ENCODE measurements around the gene PRC1.

The PRC1 gene

DNA sequence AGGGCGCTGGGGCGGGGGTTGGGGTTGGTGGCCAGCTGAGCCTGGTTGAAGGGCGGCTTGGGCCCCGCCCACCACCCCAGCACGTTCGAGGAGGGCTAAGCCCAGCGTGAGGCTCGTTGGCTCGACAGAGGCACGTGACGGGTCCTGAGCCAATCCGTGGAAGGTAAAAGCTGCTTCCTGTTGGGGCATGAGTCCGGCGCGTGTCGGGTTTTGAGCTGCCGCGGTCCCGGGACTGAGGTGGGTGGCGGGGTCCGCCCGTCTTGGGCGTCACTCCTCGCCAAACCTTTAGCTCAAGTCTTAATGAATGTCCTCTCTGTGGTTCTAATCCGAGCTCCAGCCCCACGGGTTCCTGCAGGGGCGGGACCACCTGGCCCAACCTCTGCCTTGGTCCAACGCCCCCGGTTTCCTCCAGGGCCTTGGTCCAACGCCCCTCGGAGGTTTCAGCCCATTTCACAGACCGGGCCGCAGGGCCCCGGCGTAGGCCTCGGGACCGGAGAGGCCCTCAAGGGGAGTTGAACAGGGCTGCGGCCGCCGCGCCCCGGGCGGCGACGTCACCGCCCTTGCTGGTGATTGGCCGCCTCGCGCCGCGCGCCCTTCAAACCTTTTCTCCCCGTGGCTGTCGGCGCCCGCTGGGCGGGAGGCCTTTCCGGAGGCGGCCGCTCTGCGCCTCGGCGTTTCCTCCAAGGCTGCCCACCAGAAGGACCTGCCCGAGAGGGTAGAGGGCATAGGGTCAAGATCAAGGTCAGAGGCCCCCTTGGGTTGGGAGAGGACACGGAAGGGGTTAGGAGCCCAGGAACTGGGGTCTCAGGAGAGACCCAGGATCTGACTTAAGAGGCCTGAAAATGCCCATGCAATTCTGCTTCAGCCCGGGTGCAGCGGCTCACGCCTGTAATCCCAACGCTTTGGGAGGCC is 39.4 kb downstream of the PRC1 start, which contains the start of gene RCCD1:
RCCD1 (plus strand) TSS at position 173 of the 912 bp plus-strand sequence. CDS start 1,851 bp downstream, outside the sequence.
- peak; percentile 38 for DNase-seq

DNA sequence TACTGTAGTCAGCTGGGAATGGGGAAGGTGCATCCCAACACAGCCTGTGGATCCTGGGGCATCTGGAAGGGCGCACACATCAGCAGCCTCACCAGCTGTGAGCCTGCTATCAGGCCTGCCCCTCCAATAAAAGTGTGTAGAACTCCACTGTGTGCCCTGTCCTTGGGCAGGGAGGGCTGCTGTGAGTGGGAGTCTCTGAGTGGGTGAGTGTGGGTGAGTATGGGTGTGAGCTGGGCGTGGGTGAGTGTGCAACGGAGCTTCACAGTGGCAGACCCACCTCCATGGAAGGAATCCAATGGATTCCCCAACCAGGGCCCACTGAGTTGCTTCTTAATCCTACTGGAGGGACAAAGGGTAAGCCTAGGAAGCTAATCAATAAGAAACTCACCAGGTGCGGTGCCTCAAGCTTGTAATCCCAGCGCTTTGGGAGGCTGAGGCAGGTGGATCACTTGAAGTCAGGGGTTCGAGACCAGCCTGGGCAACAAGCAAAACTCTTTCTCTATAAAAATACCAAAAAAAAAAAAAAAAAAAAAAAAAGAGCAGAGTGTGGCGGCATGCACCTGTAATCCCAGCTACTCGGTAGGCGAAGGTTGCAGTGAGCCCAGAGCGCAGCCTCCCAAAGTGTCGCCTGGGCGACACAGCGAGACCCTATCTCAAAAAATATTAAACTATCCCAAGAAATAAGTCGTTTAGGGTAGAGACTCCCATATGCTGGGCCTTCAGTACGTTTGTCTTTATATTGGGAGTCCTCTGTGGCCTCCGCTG is 40.2 kb downstream of the PRC1 start:
- no peak for DNase-seq

DNA sequence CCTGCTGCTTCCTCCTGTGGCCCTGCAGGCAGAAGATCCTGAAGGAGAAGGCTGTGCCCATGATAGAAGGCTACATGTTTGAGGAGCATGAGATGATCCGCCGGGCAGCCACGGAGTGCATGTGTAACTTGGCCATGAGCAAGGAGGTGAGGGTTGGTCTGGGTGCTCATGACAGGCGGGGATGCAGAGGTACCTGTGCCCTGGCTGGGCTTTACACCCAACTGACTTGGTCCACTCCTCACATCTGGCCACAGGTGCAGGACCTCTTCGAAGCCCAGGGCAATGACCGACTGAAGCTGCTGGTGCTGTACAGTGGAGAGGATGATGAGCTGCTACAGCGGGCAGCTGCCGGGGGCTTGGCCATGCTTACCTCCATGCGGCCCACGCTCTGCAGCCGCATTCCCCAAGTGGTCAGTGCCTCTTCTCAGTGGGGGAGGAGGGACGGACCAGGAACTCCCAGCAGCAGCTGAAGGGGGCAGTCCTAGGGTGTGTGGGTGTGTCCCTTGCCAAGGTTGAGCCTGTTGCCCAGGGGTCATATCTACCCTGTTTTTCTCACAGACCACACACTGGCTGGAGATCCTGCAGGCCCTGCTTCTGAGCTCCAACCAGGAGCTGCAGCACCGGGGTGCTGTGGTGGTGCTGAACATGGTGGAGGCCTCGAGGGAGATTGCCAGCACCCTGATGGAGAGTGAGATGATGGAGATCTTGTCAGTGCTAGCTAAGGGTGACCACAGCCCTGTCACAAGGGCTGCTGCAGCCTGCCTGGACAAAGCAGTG is 41.2 kb downstream of the PRC1 start:
- no peak for DNase-seq

DNA sequence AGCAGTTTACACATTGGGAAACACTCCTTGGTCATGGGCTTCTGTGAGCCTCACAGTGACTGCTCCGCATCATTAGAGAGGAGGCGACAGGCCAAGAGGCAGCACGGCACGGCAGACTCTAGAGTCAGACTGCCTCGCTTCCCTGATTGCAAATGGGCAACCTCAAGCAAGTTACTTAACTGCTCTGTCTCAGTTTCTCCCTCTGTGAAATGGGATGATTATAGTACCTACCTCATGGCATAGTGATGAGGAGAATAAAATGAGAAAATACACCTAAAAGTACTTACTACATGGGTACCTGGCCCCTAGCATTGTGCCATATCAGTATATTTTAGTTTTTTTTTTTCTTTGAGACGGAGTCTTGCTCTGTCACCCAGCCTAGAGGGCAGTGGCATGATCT is 43.7 kb downstream of the PRC1 start:
- no peak for DNase-seq

DNA sequence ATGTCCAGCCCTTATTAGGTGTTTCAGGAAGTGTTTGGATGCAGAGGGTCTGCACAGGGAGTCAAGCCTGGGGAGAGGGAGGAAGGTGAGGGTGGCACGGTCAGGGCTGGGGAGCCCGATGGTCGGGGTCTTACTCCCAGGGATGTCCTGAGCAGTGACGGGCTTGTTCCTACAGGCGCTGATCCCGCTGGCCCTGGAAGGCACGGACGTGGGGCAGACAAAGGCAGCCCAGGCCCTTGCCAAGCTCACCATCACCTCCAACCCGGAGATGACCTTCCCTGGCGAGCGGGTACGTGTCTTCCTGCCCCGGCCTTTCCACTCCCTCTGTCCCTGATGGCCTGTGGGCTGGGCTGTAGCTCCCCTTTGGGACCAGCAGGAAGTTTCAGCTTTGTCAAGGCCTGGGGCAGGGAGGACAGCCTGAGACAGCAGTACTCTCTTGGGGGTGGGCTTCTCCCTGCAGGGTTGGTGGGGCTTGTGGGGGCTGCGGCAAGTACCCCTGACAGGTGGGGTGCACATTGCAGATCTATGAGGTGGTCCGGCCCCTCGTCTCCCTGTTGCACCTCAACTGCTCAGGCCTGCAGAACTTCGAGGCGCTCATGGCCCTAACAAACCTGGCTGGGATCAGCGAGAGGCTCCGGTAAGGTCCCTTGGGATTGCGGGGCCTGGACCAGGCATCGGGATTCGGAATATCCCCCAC is 44.2 kb downstream of the PRC1 start:
- no peak for DNase-seq

DNA sequence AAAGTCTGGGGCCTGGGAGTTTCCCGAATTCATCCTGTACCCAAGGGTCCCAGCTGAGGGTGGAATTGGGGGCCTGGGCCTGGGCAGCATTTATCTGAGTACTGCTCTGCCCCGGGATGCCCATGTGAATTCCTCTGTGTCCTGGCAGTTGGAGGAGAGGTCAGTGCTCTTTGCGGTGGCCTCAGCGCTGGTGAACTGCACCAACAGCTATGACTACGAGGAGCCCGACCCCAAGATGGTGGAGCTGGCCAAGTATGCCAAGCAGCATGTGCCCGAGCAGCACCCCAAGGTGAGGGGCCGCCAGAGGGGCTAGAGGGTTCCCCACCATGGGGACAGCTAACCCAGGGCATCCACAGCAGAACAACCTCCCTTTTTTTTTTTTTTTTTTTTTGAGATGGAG is 45.8 kb downstream of the PRC1 start:
- DNase-seq, result no peak

DNA sequence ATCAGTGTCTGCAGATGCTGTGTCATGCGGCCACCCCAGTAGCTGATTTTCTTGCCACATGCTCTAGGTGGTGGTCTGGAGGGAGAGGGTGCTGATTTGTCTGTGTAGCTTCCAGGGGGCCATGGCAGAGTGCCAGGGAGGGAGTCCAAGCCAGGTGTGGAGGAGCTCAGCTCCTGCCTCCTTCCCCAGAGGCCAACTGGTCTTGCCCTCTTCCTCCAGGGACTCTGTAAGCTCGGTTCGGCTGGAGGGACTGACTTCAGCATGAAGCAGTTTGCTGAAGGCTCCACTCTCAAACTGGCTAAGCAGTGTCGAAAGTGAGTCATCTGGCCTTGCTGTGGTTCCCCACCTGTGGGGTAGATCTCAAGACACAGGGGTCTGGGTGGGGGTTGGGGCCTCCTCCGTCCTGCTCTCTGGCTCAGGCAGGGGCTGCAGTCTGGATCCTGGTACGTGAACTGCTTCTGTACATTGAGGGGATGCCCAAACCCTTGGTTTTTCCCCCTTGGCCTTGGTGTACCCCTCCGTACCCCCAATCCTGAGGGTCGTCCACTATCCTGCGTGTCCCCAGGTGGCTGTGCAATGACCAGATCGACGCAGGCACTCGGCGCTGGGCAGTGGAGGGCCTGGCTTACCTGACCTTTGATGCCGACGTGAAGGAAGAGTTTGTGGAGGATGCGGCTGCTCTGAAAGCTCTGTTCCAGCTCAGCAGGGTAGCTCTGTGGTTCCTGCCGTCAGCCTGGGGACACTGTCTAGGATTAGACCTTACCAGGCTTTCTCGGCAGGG is 46.6 kb downstream of the PRC1 start:
- DNase-seq, result no peak

DNA sequence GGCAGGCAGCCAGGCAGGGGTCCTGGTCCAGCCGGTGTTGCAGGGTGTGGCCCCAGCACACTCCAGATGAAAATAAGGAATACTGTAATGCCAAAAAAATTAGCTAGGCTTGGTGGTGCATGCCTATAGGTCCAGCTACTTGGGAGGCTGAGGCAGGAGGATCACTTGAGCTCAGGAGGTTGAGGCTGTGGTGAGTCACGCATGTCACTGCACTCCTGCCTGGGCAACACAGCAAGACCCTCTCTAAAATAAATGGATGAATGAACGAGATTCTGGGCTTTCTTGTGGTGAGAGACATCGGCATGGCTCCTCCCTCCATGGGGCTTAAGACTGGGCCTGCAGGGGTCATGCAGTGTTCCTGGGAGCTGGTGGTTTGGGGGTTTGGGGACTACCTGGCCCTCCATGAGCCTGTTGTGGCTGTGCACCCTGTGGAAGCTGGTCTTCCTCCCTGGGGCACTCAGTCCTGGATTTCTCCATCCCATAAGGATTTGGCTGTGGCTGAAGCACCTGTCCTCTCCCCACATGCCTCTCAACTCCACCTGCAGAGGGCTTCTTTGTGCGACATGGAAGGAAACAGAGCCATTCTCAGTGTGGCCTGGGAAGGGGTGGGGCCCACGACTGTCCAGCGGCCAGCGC is 47.3 kb downstream of the PRC1 start:
- DNase-seq, result no peak

DNA sequence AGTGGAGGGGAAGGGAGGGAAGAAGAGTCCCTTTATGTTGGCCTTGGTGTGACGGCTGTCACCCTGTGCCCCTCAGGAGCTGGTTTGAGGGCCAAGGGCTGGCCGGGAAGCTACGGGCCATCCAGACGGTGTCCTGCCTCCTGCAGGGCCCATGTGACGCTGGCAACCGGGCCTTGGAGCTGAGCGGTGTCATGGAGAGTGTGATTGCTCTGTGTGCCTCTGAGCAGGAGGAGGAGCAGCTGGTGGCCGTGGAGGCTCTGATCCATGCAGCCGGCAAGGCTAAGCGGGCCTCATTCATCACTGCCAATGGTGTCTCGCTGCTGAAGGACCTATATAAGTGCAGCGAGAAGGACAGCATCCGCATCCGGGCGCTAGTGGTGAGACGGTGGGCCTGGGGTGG is 47.8 kb downstream of the PRC1 start:
- no peak for DNase-seq

DNA sequence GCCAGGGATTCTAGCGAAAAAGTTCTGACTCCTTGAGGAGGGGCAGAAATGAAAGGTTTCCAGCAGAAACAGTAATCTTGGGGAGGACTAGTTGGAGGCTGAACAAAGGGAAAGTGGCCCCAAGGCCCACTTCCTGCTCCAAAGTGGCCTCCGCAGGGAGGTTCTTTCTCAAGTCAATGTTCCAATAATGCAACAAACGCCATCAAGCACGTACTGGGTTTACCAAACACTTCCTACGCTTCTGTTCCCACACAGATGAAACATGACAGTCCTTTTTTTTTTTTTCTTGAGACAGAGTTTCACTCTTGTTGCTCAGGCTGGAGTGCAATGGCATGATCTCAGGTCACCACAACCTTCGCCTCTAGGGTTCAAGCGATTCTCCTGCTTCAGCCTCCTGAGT is 49.2 kb downstream of the PRC1 start:
- no peak for DNase-seq

DNA sequence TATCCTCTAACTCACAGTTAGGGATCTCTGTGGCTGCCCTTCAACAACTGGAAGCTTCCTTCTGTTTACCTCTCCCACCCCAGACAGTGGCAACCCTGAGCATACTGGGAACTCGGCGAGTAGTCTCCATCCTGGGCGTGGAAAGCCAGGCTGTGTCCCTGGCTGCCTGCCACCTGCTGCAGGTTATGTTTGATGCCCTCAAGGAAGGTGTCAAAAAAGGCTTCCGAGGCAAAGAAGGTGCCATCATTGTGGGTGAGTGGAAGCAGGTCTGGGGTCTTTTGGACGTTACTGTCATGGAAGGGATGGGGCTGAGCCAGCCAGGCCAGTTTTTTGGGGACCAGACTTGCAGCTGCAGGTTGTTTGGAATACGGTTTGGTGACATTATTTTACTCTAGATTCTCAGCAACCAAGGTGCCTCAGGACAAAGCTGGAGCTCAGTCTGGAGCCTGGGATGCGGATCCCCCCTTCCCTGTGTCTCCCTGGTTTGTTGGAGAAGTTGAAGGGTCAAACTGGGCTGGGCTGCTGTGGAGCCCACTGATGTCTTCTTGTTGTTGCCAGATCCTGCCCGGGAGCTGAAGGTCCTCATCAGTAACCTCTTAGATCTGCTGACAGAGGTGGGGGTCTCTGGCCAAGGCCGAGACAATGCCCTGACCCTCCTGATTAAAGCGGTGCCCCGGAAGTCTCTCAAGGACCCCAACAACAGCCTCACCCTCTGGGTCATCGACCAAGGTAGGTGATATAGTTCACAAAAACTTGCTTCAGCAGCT is 51.8 kb downstream of the PRC1 start:
- no peak for DNase-seq

DNA sequence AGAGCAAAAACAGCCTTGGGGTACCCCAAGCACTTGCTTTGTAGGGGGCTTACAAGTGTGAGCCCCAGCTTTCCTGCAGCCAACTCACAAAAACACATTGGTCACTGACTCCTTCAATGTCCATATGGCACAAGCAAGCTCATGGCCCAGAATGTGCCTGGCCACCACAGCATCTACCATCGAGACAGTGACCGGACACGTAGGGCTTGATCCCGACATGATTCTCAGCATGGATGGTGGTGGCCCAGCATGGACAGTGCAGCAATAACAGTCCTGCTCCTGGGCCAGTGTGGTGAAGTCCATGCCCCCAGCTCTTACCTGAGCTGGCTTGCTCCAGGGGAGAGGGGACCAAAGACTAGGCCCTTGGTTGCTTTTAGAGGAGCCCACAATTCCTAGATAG is 53.3 kb downstream of the PRC1 start:
- DNase-seq, result no peak

DNA sequence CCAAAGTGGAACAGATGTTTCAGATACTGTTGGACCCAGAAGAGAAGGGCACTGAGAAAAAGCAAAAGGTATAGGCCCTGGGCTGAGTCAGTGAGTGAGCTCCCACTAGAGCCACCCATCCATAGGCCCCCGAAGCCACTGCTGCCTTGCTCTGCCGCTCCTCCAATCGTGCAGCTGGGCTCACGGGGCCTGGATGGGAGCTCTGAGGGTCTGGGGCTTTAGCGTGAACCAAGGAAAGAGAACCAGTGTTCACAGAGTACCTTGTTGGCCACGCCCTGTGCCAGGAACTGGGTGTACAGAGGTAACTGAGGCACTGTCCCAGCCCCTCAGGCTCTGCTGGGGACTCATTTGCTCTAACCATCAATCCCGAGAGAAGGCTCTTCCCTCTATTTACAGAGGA is 54.6 kb downstream of the PRC1 start:
- no peak for DNase-seq

DNA sequence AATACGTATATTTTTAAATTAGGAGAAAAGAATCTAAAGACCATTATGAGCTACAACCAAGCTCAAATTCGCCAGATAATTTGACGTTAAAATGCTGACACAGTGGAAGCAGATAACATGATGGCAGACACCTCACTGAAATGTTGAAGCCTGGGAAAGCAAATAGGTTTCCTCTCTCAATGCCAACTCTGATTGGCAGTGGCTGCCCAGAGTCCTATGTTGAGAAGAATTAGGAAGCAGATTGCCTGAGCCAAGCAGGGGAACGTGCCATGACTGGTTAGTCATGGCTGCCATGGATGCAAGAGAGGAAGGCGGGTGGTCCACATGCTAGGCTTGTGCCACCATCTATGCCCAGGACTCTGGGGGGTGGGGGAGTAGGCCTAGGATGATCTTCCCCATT is 56.1 kb downstream of the PRC1 start:
- no peak for DNase-seq

DNA sequence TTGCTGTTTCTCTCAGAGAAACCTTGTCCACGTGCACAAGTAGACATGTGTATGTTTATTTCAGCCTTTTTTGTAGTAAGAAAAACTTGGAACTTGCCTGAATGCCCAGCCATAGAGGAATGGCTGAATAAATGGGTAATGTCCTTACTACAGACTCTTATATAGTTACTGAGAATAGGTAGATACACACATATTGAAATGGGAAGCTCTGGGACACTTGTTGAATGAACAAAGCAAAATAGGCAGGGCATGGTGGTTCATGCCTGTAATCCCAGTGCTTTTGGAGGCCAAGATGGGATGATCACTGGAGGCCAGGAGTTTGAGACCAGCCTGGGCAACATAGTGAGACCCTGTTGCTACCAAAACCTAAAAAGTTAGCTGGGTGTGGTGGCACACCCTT is 57.5 kb downstream of the PRC1 start:
- DNase-seq, result no peak

DNA sequence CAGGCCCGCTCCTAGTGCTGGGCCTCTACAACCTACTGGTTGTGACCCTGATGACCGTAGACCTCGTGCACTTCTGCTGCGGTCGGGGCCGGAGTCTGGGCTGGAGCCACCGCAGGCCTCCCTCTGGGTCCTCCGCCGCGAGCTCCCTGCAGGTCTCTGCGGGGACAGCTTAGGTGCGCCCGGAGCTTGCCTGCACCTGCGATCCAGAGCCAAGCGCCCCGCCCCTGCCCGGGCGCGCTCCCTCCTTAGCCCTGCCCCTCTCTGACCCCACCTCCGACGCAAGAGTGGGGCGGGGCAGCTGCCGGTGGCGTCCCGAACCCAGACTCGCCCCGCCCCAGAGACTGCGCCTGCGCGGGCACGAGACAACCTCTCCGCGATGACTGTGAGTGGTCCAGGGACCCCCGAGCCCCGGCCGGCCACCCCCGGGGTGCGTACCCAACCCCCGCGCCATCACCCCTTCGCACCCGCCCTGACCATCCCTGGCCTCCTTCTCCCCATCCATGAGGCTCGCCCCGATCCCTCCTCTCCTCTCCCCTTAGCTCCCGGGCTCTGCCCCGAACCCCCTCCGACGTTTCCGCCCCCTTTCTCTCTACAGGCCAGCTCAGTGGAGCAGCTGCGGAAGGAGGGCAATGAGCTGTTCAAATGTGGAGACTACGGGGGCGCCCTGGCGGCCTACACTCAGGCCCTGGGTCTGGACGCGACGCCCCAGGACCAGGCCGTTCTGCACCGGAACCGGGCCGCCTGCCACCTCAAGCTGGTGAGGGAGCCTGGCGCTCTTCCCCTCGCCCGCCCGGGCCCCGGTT is 59.2 kb downstream of the PRC1 start, which contains the start of gene UNC45A:
UNC45A (plus strand) TSS at position 337 of the 803 bp plus-strand sequence; CDS start at position 377, 40 bp downstream.
- DNase-seq, result peak; percentile 17

DNA sequence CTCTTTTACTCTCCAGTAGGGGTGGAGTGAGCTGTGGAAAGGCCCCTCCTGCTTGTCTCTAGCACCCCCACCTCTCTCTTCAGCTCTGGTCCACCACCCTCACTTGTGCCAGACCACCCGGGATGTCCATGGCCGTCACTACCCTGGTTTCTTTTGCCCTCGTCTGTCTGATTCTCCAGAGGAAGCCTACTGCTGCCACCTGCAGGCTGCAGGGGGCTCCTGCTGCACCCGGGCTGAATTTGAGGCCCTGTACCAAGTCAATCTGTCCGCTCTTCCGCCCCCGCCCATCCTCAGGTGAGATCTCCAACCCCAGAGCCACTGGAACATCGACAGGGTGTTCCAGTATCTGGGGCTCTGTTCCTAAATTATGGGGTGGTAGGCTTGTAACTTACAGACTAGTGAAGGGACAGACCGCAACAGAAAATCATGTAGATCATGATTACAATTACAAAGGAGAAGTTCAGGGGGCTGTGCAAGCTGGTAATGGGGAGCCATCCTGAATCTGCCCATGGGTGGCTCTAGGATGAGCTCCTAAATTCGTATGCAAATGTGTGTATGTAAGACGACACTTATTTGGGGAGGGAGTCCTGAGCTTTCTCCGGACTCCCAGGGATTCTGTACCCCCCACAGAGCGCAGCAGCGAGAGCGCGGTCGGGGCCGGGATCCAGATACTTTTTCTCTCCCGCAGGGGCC is 59.9 kb downstream of the PRC1 start:
- DNase-seq, result peak; percentile 42

DNA sequence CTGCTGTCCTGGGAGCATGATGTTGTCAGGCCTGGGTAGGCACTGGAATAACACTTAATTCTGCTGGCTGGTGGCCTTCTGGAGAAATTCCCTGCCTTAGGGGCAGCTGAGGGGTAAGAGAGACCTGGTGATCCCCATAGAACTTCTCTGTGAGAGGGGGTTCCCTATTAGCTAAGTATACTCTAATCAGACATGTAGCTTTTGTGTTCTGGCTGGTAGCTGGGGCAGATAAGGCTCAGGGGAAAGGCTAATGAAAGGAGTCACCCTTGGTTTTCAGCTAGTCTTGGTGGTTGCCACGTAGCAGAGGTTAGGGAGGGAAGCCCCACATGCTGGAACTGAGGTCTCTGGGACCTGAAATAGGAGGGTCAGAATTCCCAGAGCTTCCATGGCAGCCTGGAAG is 61.0 kb downstream of the PRC1 start:
- no peak for DNase-seq

DNA sequence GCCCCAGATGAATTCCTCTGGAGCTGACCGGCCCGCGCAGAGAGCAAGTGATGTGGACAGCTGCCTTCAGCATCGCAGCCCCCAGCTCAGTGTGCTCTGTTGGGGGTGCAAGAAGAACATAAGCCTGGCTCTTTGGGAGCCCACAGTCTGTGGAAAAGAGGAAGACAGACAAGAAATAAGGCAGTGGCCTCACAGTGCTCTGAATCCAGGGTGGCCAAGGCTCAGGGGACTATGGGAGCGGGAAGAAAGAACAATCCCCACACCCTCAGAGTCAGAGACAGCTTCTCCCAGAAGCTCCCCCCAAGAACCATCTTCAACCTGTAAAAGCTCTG is 61.7 kb downstream of the PRC1 start:
- no peak for DNase-seq
